ENCODE measurements around the gene SAT1. TPM values are rescaled to one million over a fixed set of nuclear protein-coding genes. Genes with fewer than 3 reads are reported as not detected.

SAT1 gene
- total and polyA plus RNA-seq, 2 donors (not counting 1 experiment from before 2014, with no cell fraction given): 118 to 148 TPM

DNA sequence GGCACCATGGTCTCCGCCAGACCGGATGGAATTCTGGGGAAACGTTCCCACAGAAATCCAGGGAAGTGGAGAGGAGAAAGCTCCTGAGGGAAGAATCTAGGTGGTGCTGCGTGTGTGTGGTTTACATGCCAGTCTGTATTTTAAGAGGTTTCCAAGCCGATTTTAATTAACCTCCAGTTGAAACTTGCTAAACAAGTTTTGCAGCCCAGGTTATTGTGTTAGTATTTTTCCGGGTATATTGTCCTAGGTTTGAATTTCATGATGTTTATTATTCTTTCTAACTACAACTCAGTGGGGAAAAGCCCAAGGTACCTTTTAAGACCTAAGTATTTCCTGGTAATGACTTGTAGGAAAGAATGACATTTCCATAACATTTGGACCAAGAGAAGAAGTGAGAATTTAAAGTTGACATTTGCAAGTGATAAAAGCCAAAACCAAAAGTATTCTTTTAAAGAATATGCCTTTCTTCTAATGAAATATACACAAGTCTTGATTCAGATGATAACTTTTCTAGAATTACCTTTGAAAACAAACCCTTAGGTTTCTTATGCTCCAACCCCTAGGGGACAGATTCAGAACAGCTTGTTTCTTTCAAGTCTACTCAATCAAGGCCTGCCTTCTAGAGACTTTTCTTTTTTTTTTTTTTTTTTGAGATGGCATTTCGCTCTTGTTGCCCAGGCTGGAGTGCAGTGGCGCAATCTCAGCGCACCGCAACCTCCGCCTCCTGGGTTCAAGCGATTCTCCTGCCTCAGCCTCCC lies 14.6 kb downstream of the SAT1 start:
- Histone ChIP-seq H4K20me1 (ENCODE audit: control insufficient read depth, extremely low read depth, insufficient read depth, low read length) (no peaks in the 10 kb centered on the region), H3K36me3 (ENCODE audit: control insufficient read depth, insufficient read depth, low read length) (no peaks in the 10 kb centered on the region), H3K9ac (ENCODE audit: insufficient read depth, low read length) (no peak overlapping the region), H3K4me3 (replicated peaks in 1 of 4; ENCODE audit: control extremely low read depth in 1 of 4, insufficient read depth in 1 of 4, low read depth in 3 of 4, low read length in 4 of 4) (no peak overlapping the region), H3K27ac (ENCODE audit: insufficient read depth, low read length) (no peak overlapping the region), H3K9me3 (ENCODE audit: control insufficient read depth, insufficient read depth, low read depth, low read length) (no peaks in the 10 kb centered on the region), H3K27me3 (ENCODE audit: control insufficient read depth, insufficient read depth, low read length) (no peaks in the 10 kb centered on the region), H3K4me2 (ENCODE audit: extremely low read depth, insufficient read depth, low read length) (no peak overlapping the region), H3K4me1 (ENCODE audit: control insufficient read depth, extremely low read depth, insufficient read depth, low read length) (no peaks in the 10 kb centered on the region), H3K79me2 (ENCODE audit: control insufficient read depth, insufficient read depth, low read length) (no peaks in the 10 kb centered on the region), H2AFZ (ENCODE audit: low read length) (no peak overlapping the region)
- no peak for DNase-seq (ENCODE audit: low read depth in 2 of 2)
- no peak for TF ChIP-seq EZH2 (IDR thresholded peaks at IDR 0.05; ENCODE audit: low read length, missing control alignments)
- TF ChIP-seq, protein P1, sequence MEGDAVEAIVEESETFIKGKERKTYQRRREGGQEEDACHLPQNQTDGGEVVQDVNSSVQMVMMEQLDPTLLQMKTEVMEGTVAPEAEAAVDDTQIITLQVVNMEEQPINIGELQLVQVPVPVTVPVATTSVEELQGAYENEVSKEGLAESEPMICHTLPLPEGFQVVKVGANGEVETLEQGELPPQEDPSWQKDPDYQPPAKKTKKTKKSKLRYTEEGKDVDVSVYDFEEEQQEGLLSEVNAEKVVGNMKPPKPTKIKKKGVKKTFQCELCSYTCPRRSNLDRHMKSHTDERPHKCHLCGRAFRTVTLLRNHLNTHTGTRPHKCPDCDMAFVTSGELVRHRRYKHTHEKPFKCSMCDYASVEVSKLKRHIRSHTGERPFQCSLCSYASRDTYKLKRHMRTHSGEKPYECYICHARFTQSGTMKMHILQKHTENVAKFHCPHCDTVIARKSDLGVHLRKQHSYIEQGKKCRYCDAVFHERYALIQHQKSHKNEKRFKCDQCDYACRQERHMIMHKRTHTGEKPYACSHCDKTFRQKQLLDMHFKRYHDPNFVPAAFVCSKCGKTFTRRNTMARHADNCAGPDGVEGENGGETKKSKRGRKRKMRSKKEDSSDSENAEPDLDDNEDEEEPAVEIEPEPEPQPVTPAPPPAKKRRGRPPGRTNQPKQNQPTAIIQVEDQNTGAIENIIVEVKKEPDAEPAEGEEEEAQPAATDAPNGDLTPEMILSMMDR (conservative IDR thresholded peaks at IDR 0.05 in 1 of 2, IDR thresholded peaks at IDR 0.05 in 1 of 2; ENCODE audit: low read depth in 1 of 2, low read length in 2 of 2): no peak

DNA sequence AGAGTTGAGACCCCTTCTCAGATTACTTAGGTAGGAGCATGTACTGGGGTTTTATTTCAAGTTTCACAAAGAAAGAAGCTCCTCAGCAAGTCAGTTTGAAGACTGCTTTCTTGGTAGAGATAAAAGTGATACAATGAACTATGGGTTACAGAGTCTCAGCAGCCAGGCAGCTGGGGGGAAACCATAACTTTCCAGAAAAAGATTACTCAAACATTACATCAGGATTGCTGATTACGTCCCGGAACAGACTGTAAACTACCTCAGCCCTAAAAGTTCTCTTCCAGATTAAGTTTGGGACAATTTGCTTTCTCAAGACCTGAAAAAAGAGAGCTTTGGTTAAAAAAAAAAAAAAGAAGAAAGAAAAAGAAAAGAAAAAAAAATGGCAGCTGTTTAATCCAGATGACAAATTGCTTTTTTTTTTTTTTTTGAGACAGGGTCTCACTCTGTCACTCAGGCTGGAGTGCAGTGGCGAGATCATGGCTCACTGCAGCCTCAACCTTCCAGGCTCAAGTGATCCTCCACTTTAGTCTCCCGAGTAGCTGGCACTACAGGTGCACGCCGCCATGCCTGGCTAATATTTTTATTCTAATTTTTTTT lies 16.6 kb downstream of the SAT1 start:
- Histone ChIP-seq H3K27ac (ENCODE audit: insufficient read depth, low read length) (no peak overlapping the region), H3K9me3 (ENCODE audit: control insufficient read depth, insufficient read depth, low read depth, low read length) (no peaks in the 10 kb centered on the region), H3K27me3 (ENCODE audit: control insufficient read depth, insufficient read depth, low read length) (no peaks in the 10 kb centered on the region), H3K4me2 (ENCODE audit: extremely low read depth, insufficient read depth, low read length) (no peak overlapping the region), H3K4me3 (replicated peaks in 1 of 4; ENCODE audit: control extremely low read depth in 1 of 4, insufficient read depth in 1 of 4, low read depth in 3 of 4, low read length in 4 of 4) (no peak overlapping the region), H2AFZ (ENCODE audit: low read length) (no peak overlapping the region), H3K79me2 (ENCODE audit: control insufficient read depth, insufficient read depth, low read length) (no peaks in the 10 kb centered on the region), H3K4me1 (ENCODE audit: control insufficient read depth, extremely low read depth, insufficient read depth, low read length) (no peaks in the 10 kb centered on the region), H3K9ac (ENCODE audit: insufficient read depth, low read length) (no peak overlapping the region), H4K20me1 (ENCODE audit: control insufficient read depth, extremely low read depth, insufficient read depth, low read length) (no peaks in the 10 kb centered on the region), H3K36me3 (ENCODE audit: control insufficient read depth, insufficient read depth, low read length) (no peaks in the 10 kb centered on the region)
- no peak for TF ChIP-seq EZH2 (IDR thresholded peaks at IDR 0.05; ENCODE audit: low read length, missing control alignments)
- TF ChIP-seq, protein P1 (conservative IDR thresholded peaks at IDR 0.05 in 1 of 2, IDR thresholded peaks at IDR 0.05 in 1 of 2; ENCODE audit: low read depth in 1 of 2, low read length in 2 of 2): no peak
- DNase-seq (ENCODE audit: low read depth in 2 of 2): peak; percentile 43 to 74

DNA sequence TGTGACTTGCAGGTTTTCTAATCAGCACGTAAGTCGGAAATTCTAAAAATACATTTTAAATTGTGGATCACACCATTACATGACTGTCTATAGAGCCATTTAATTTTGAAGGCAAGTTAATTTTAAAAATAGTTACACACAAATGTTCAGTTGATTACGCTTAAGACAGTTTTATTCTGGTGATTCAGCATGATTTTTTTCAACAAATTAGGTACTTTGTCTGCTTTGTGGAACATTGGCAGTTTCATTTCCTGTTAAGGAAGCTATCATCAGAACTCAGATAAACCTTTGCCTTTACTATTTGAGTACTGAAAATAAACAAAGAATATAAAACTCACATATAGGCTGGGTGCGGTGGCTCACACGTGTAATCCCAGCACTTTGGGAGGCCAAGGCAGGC lies 19.5 kb downstream of the SAT1 start:
- H3K9me3 ChIP-seq (ENCODE audit: control insufficient read depth, insufficient read depth, low read depth, low read length): no peaks in the 10 kb centered on the region
- TF ChIP-seq, protein P1 (conservative IDR thresholded peaks at IDR 0.05 in 1 of 2, IDR thresholded peaks at IDR 0.05 in 1 of 2; ENCODE audit: low read depth in 1 of 2, low read length in 2 of 2): no peak
- TF ChIP-seq EZH2 (IDR thresholded peaks at IDR 0.05; ENCODE audit: low read length, missing control alignments): no peak
- no peak overlapping the region for H3K4me2 ChIP-seq (ENCODE audit: extremely low read depth, insufficient read depth, low read length)

More for the DNA sequence above, 19.5 kb downstream of the SAT1 start:
- Histone ChIP-seq H3K79me2 (ENCODE audit: control insufficient read depth, insufficient read depth, low read length) (no peaks in the 10 kb centered on the region), H4K20me1 (ENCODE audit: control insufficient read depth, extremely low read depth, insufficient read depth, low read length) (no peaks in the 10 kb centered on the region), H3K9ac (ENCODE audit: insufficient read depth, low read length) (no peak overlapping the region), H3K4me3 (replicated peaks in 1 of 4; ENCODE audit: control extremely low read depth in 1 of 4, insufficient read depth in 1 of 4, low read depth in 3 of 4, low read length in 4 of 4) (no peak overlapping the region), H3K4me1 (ENCODE audit: control insufficient read depth, extremely low read depth, insufficient read depth, low read length) (no peaks in the 10 kb centered on the region), H3K27ac (ENCODE audit: insufficient read depth, low read length) (no peak overlapping the region), H3K27me3 (ENCODE audit: control insufficient read depth, insufficient read depth, low read length) (no peaks in the 10 kb centered on the region), H2AFZ (ENCODE audit: low read length) (no peak overlapping the region), H3K36me3 (ENCODE audit: control insufficient read depth, insufficient read depth, low read length) (no peaks in the 10 kb centered on the region)
- DNase-seq (ENCODE audit: low read depth in 2 of 2): peak in 1 of 2 donors; percentile 23

All from fibroblast of lung (primary cell).